GM21723 (cell line): ENCODE results near the gene FSHB.
A peak's percentile ranks its signal among the peaks of the same experiment; 100 is the strongest.
"Not testable (repeated sequence)": the region's sequence is repeated elsewhere in the genome, so short reads cannot be mapped to it uniquely, and the experiment has no call there.

Source experiments
- ATAC-seq: cut with Tn5 transposase; IDR thresholded peaks from one replicate; pipeline ENCODE4 v1.9.1; 2021; ENCODE audit warnings: mild to moderate bottlenecking, moderate library complexity; ENCODE audit not compliant: unreplicated experiment

The FSHB gene

DNA sequence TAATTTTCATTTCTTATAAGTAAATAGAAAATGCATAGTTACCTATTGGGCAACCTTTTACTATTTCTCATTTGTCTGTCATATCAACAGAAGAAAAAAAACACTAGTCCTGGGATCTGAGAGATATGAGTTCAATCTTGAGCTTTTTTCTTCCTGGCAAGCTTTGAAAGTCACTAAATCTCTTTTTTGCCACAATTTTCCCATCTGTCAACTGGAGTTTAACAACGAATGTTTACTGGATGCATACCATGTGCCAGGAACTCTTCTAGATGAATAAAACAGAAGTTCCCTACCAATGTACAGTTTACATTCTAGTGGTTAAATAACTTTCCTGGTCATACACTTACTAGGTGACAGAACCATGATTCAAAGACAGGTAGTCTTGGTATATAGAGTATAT, 31.0 kb downstream of the FSHB start:
- ATAC-seq = no peak

DNA sequence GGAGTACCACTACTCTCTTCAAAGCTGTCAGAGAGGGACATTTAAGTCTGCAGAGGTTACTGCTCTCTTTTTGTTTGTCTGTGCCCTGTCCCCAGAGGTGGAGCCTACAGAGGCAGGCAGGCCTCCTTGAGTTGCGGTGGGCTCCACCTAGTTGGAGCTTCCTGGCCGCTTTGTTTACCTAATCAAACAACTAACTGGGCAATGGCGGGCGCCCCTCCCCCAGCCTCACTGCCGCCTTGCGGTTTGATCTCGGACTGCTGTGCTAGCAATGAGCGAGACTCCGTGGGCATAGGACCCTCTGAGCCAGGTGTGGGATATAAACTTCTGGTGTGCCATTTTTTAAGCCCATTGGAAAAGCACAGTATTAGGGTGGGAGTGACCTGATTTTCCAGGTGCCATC, 37.8 kb downstream of the FSHB start:
- ATAC-seq = not testable (repeated sequence)

DNA sequence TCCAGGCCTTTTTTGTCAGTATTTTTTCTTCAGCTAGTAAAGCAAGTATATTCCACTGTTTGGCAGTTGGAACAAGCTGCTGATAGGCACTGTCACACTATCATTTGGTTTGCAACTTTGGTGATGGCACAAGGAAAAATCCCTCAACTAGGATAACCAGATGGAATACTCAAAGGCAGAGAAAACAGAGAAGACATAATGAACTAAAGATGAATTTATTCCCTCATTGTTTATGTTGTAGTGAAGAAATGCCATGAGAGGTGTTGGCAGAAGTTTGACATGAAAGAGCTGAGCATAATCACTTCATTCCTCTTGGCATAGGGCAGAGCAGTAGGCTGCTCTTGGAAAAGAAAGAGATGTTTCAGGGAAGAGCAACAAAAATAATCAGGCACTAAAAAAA, 39.9 kb downstream of the FSHB start:
- no peak for ATAC-seq

DNA sequence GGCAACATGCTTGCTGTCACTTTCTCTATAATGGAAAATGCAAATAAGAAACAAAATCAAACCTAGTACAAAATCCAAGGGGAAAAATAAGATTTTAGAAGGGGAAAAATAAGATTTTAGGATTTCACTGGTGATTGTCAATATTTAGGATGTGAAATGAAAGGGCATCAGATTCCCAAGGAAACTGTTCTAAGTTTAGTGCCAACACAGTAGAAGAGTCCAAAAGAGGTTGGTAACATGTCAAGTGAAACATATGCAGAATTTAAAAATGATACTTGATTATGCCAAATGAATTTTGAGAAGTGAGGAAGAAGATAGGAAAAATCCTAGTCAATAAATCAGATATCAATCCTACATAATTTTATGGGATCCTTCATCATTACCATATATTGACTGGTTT, 46.4 kb downstream of the FSHB start:
- ATAC-seq = no peak

DNA sequence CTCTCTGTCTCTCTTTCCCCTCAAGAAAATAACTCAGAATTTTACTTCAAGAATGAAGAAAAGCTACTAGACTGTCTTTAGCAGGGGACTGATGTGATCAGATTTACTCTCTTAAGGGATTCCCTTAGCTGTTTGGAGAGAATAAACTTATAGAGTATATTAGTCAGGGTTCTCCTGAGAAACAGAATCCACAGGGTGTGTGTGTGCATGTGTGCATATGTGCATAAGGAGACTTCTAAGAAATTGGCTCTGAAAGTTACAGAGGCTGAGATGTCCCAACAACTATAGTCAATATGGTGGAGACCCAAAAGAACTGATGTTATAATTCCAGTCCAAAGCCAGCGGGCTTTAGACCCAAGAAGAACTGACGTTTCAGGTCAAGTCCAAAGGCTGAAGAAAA, 49.0 kb downstream of the FSHB start:
- ATAC-seq = no peak

DNA sequence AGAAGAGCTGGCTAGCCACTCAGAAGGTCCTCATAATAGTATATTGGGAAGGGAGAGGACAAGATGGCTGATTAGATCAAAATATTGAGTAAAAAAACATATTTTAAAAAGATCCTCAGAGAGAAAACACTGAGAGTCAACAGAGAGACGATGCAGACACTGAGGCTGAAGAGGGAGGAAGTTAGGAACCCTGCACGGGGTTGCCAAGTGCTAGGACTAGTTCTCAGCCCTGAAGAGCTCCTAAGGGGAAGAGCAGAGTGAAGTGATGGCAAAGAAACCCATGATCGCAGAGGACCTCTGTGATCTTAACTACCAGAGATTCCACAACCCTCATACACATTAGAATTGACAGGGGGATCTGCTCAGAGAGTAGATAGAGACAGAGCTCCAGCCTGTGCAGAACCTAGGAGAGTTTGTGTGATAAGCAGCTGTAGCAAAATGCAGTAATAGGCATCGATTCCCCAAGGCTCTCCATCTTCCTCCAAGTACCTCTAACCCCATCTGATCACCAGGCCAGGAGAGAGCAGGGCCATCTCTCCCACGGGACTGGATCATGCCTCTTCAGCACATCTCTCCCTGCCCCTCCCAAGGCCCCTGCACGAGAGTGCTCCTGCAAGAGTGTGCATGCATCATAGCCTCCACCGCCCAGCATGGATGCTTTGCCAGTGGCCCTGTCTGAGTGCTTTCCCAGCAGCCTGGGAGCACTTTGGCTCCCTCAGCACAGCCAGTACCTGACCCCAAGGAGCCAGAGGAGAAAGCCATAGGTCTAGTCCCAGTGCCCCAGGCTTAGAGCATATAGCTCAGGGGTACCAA, 50.9 kb downstream of the FSHB start:
- ATAC-seq = peak; percentile 34

DNA sequence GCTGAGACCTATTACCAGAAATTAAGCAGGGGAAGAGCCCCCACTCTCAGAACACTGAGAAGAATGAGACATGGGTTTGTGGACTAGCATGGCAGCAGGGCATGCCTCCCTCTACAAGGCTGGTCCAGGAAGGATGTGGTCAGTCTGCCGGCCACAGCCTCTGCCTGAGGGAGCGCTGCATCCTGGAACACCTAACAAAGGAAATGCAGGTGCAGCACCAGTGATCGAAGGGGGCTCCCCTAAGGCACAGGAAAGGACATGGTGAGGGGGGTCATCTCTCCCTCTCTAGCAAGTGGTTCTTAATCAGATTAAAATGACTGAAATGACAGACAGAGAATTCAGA, 51.4 kb downstream of the FSHB start:
- peak; percentile 90 for ATAC-seq
